ENCODE results near the gene OR51A7. TPM values are rescaled to one million over a fixed set of nuclear protein-coding genes. Genes with fewer than 3 reads are reported as not detected.
"Not testable (repeated sequence)": the region's sequence is repeated elsewhere in the genome, so short reads cannot be mapped to it uniquely, and the experiment has no call there.

Gene OR51A7
- total RNA-seq, 2 donors from 2014 or later, result not detected

GRCh38 chr11:4919250-4919649 lies 15.7 kb downstream of the OR51A7 start, which contains the start of gene OR51G2:
OR51G2 (minus strand) TSS chr11:4919350; CDS start chr11:4915663, 3,687 bp downstream.
- no peak for ATAC-seq (replicated peaks)
- Mint-ChIP-seq H3K36me3 (ENCODE audit: low read depth) (no peaks in the 10 kb centered on the region), H3K4me1 (no peaks in the 10 kb centered on the region), H3K4me3 (no peak within 1 kb of the TSS), H3K9me3 (no peaks in the 10 kb centered on the region), H3K27me3 (peaks cover 6% of the 10 kb centered on the region), H3K27ac (no peak within 1 kb of the TSS)

- peaks cover 6% of the 10 kb centered on the region for H3K27me3 Mint-ChIP-seq
- H3K4me1 Mint-ChIP-seq, result no peaks in the 10 kb centered on the region
- H3K27ac Mint-ChIP-seq, result no peak overlapping the region
- H3K4me3 Mint-ChIP-seq, result no peak overlapping the region
- no peaks in the 10 kb centered on the region for H3K36me3 Mint-ChIP-seq (ENCODE audit: low read depth)
- no peak for ATAC-seq (replicated peaks)
- H3K9me3 Mint-ChIP-seq, result no peaks in the 10 kb centered on the region
These were observed 18.2 kb downstream of the OR51A7 start for GRCh38 chr11:4921796-4922195.

- Mint-ChIP-seq H3K36me3 (ENCODE audit: low read depth) (no peaks in the 10 kb centered on the region), H3K4me1 (no peaks in the 10 kb centered on the region), H3K27ac (no peak overlapping the region), H3K4me3 (no peak overlapping the region), H3K27me3 (peaks cover 6% of the 10 kb centered on the region), H3K9me3 (no peaks in the 10 kb centered on the region)
- no peak for ATAC-seq (replicated peaks)
These were observed 18.7 kb downstream of the OR51A7 start for GRCh38 chr11:4922304-4922703.

GRCh38 chr11:4924239-4924638 lies 20.7 kb downstream of the OR51A7 start, which contains the start of gene OR51G1:
OR51G1 (minus strand) TSS chr11:4924339; CDS start chr11:4924339, 0 bp downstream.
- ATAC-seq (replicated peaks), result no peak
- Mint-ChIP-seq H3K4me3 (no peak within 1 kb of the TSS), H3K36me3 (ENCODE audit: low read depth) (no peaks in the 10 kb centered on the region), H3K9me3 (no peaks in the 10 kb centered on the region), H3K27ac (no peak within 1 kb of the TSS), H3K4me1 (no peaks in the 10 kb centered on the region), H3K27me3 (peaks cover 6% of the 10 kb centered on the region)

- no peak overlapping the region for H3K27ac Mint-ChIP-seq
- no peak overlapping the region for H3K4me3 Mint-ChIP-seq
- no peaks in the 10 kb centered on the region for H3K4me1 Mint-ChIP-seq
- H3K9me3 Mint-ChIP-seq, result no peaks in the 10 kb centered on the region
- H3K27me3 Mint-ChIP-seq, result peaks cover 6% of the 10 kb centered on the region
- no peak for ATAC-seq (replicated peaks)
- H3K36me3 Mint-ChIP-seq (ENCODE audit: low read depth), result no peaks in the 10 kb centered on the region
These were observed 23.0 kb downstream of the OR51A7 start for GRCh38 chr11:4926608-4927007.

GRCh38 chr11:4932751-4933150 lies 29.2 kb downstream of the OR51A7 start:
- Mint-ChIP-seq H3K4me1 (no peaks in the 10 kb centered on the region), H3K27me3 (peaks cover 4% of the 10 kb centered on the region), H3K4me3 (no peak overlapping the region), H3K27ac (no peak overlapping the region), H3K9me3 (no peaks in the 10 kb centered on the region), H3K36me3 (ENCODE audit: low read depth) (no peaks in the 10 kb centered on the region)
- ATAC-seq (replicated peaks), result no peak

- Mint-ChIP-seq H3K36me3 (ENCODE audit: low read depth) (no peaks in the 10 kb centered on the region), H3K27me3 (peaks cover 4% of the 10 kb centered on the region), H3K4me1 (no peaks in the 10 kb centered on the region), H3K4me3 (no peak overlapping the region), H3K9me3 (no peaks in the 10 kb centered on the region), H3K27ac (no peak overlapping the region)
- ATAC-seq (replicated peaks), result no peak
These were observed 33.2 kb downstream of the OR51A7 start for GRCh38 chr11:4936745-4937144.

GRCh38 chr11:4947505-4947904 lies 43.9 kb downstream of the OR51A7 start, which contains the start of gene OR51A4:
OR51A4 (minus strand) TSS chr11:4947605; CDS start chr11:4947100, 505 bp downstream.
- no peaks in the 10 kb centered on the region for H3K27me3 Mint-ChIP-seq
- H3K4me3 Mint-ChIP-seq, result no peak within 1 kb of the TSS
- ATAC-seq (replicated peaks), result no peak
- no peak within 1 kb of the TSS for H3K27ac Mint-ChIP-seq
- H3K36me3 Mint-ChIP-seq (ENCODE audit: low read depth), result no peaks in the 10 kb centered on the region
- no peaks in the 10 kb centered on the region for H3K9me3 Mint-ChIP-seq
- no peaks in the 10 kb centered on the region for H3K4me1 Mint-ChIP-seq

GRCh38 chr11:4955613-4956012 lies 52.0 kb downstream of the OR51A7 start, which contains the start of gene OR51A2:
OR51A2 (minus strand) TSS chr11:4955713; CDS start chr11:4955713, 0 bp downstream.
- not testable (repeated sequence) for H3K27me3 Mint-ChIP-seq; H3K27ac Mint-ChIP-seq; H3K4me3 Mint-ChIP-seq; H3K36me3 Mint-ChIP-seq (ENCODE audit: low read depth); H3K4me1 Mint-ChIP-seq; H3K9me3 Mint-ChIP-seq; ATAC-seq (replicated peaks)

GRCh38 chr11:4957396-4957795 lies 53.8 kb downstream of the OR51A7 start:
- H3K36me3 Mint-ChIP-seq (ENCODE audit: low read depth), result no peaks in the 10 kb centered on the region
- H3K4me1 Mint-ChIP-seq, result no peaks in the 10 kb centered on the region
- H3K9me3 Mint-ChIP-seq, result no peaks in the 10 kb centered on the region
- H3K27ac Mint-ChIP-seq, result no peak overlapping the region
- ATAC-seq (replicated peaks), result no peak
- H3K27me3 Mint-ChIP-seq, result peaks cover 3% of the 10 kb centered on the region
- H3K4me3 Mint-ChIP-seq, result no peak overlapping the region

Other genes with a start within 250 kb of the OR51A7 start
- not detected for gene OR51E2, start 205.9 kb upstream of the OR51A7 start, total RNA-seq
- gene MMP26, start 199.0 kb upstream of the OR51A7 start, total RNA-seq, result not detected
- not detected for gene OR51F1, start 133.8 kb upstream of the OR51A7 start, total RNA-seq
- gene OR52R1, start 99.4 kb upstream of the OR51A7 start, total RNA-seq, result not detected
- gene OR51F2, start 82.5 kb upstream of the OR51A7 start, total RNA-seq, result not detected
- gene OR51S1, start 54.6 kb upstream of the OR51A7 start, total RNA-seq, result not detected
- not detected for gene OR51T1, start 21.9 kb upstream of the OR51A7 start, total RNA-seq
- gene OR51G2, start 15.6 kb downstream of the OR51A7 start, total RNA-seq, result not detected
- not detected for gene OR51G1, start 20.6 kb downstream of the OR51A7 start, total RNA-seq
- gene OR51A4, start 43.8 kb downstream of the OR51A7 start, total RNA-seq, result not detected
- not detected for gene OR51A2, start 51.9 kb downstream of the OR51A7 start, total RNA-seq
- gene OR51L1, start 91.1 kb downstream of the OR51A7 start, total RNA-seq, result not detected
- gene OR52J3, start 142.7 kb downstream of the OR51A7 start, total RNA-seq, result not detected
- not detected for gene OR52E2, start 155.8 kb downstream of the OR51A7 start, total RNA-seq
- not detected for gene OR52E1, start 165.8 kb downstream of the OR51A7 start, total RNA-seq
- not detected for gene OR52A5, start 234.6 kb downstream of the OR51A7 start, total RNA-seq

All from activated T-helper 17 cell treated with anti-CD3 and anti-CD28 coated beads, Interleukin-2, amount 50 U/mL, for 72 hours (primary cell).